ENCODE measurements around the gene SLC22A23. TPM values are rescaled to one million over a fixed set of nuclear protein-coding genes. Genes with fewer than 3 reads are reported as not detected.

SLC22A23 gene
- polyA plus RNA-seq, 1 donor (not counting 4 experiments of a cell fraction or from before 2014, with no cell fraction given): 4.3 TPM

DNA sequence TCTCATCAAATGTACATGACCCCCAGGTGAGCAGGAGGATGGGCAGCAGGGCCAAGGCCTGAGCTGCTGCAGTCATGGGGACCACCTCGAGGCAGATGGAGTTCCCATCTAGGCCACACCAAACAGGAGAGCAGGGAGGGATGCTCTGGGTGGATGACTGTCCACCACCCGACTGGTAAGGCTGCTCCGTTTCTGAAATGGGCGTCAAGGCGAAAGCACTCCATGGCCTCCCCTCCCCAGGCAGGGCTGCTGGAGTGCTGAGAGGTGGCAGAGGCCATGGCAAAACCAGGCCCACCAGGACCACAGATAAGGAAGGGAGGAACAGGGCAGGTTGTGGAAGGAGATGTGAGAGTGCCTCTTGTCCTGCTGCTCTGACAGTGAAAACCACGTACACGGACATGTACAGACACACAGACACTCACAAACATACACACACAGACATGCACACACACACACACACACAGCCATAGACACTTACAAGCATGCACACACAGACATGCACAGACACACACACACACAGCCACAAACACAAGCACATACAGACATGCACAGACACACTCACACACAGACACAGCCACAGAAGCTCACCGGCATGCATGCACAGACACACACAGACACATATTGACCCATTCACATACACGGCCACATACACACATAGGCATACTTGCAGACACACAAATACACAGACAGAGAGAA is 104.9 kb downstream of the SLC22A23 start:
- FAIRE-seq (no peak), DNase-seq (ENCODE audit: low read depth, low spot score) (no peak)
- H3K27ac ChIP-seq (ENCODE audit: control insufficient read depth, insufficient read depth, low read length): no peak overlapping the region
- H3K9me3 ChIP-seq (ENCODE audit: control insufficient read depth, low read depth, low read length): no peaks in the 10 kb centered on the region
- H3K36me3 ChIP-seq (ENCODE audit: control insufficient read depth in 2 of 2, extremely low read depth in 1 of 2, insufficient read depth in 2 of 2, low read length in 2 of 2): no peaks in the 10 kb centered on the region
- no peak overlapping the region for H2AFZ ChIP-seq (ENCODE audit: control insufficient read depth, low read length)
- no peaks in the 10 kb centered on the region for H4K20me1 ChIP-seq (ENCODE audit: control insufficient read depth, extremely low read depth, insufficient read depth, low read length)
- no peak overlapping the region for H3K4me3 ChIP-seq (ENCODE audit: control insufficient read depth in 2 of 3, extremely low read depth in 1 of 3, insufficient read depth in 2 of 3, low read depth in 1 of 3, low read length in 3 of 3)
- H3K79me2 ChIP-seq (ENCODE audit: control insufficient read depth, insufficient read depth, low read length): no peaks in the 10 kb centered on the region
- dilution Hi-C loops (cut with MboI; ENCODE audit: extremely low pct_ligation_motif_present, low sequenced_read_pairs): no loop called here
- no peak overlapping the region for H3K4me2 ChIP-seq (ENCODE audit: control insufficient read depth, extremely low read depth, insufficient read depth, low read depth, low read length)
- no peaks in the 10 kb centered on the region for H3K9me1 ChIP-seq (ENCODE audit: control insufficient read depth, extremely low read depth, insufficient read depth, low read length)
- peaks cover 6% of the 10 kb centered on the region for H3K4me1 ChIP-seq (ENCODE audit: control insufficient read depth, extremely low read depth, insufficient read depth, low read length)
- no peaks in the 10 kb centered on the region for H3K27me3 ChIP-seq (ENCODE audit: control insufficient read depth, extremely low read depth, insufficient read depth, low read length)
- H3K9ac ChIP-seq (ENCODE audit: control insufficient read depth, extremely low read depth, insufficient read depth, low read length): no peak overlapping the region
- TF ChIP-seq, protein P1, sequence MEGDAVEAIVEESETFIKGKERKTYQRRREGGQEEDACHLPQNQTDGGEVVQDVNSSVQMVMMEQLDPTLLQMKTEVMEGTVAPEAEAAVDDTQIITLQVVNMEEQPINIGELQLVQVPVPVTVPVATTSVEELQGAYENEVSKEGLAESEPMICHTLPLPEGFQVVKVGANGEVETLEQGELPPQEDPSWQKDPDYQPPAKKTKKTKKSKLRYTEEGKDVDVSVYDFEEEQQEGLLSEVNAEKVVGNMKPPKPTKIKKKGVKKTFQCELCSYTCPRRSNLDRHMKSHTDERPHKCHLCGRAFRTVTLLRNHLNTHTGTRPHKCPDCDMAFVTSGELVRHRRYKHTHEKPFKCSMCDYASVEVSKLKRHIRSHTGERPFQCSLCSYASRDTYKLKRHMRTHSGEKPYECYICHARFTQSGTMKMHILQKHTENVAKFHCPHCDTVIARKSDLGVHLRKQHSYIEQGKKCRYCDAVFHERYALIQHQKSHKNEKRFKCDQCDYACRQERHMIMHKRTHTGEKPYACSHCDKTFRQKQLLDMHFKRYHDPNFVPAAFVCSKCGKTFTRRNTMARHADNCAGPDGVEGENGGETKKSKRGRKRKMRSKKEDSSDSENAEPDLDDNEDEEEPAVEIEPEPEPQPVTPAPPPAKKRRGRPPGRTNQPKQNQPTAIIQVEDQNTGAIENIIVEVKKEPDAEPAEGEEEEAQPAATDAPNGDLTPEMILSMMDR (optimal IDR thresholded peaks at IDR 0.05 in 1 of 3, IDR thresholded peaks at IDR 0.05 in 1 of 3, conservative IDR thresholded peaks at IDR 0.05 in 1 of 3; ENCODE audit: extremely low read depth in 1 of 3, insufficient read depth in 2 of 3, low read length in 3 of 3): no peak

DNA sequence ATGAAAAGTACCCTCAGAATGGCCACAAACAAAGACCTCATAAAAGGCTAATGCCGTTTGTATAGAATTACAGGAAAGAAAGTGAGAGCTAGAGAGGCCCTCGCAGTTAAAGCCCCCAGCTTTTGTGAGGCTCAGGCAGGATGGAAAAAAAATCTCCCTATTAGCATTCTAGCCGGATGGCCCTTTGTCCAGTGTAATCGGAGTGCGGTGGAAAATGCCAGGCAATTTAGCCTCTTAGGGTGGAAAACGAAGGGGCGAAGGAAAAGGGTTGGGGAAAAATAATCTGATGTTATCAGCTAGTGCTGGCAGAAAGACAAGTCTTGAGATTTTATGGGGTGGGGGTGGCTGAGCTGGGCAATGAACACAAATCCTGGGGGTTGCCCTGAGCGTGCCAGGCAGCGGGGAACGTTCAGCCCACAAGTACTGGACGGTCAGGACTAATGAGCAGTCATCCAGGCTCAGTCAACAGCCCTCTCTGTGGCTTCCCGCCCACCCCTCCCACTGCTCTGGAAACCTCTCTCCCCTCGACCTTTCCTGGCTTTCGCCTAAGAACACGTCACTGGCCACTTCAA is 105.7 kb downstream of the SLC22A23 start:
- TF ChIP-seq, protein P1 (optimal IDR thresholded peaks at IDR 0.05 in 1 of 3, IDR thresholded peaks at IDR 0.05 in 1 of 3, conservative IDR thresholded peaks at IDR 0.05 in 1 of 3; ENCODE audit: extremely low read depth in 1 of 3, insufficient read depth in 2 of 3, low read length in 3 of 3): no peak
- TF ChIP-seq EZH2 (IDR thresholded peaks at IDR 0.05; ENCODE audit: low read length): no peak
- H3K4me2 ChIP-seq (ENCODE audit: control insufficient read depth, extremely low read depth, insufficient read depth, low read depth, low read length): no peak overlapping the region
- H4K20me1 ChIP-seq (ENCODE audit: control insufficient read depth, extremely low read depth, insufficient read depth, low read length): no peaks in the 10 kb centered on the region
- no peaks in the 10 kb centered on the region for H3K36me3 ChIP-seq (ENCODE audit: control insufficient read depth in 2 of 2, extremely low read depth in 1 of 2, insufficient read depth in 2 of 2, low read length in 2 of 2)
- H3K9ac ChIP-seq (ENCODE audit: control insufficient read depth, extremely low read depth, insufficient read depth, low read length): no peak overlapping the region
- H3K9me3 ChIP-seq (ENCODE audit: control insufficient read depth, low read depth, low read length): no peaks in the 10 kb centered on the region
- H3K27ac ChIP-seq (ENCODE audit: control insufficient read depth, insufficient read depth, low read length): no peak overlapping the region
- H3K4me1 ChIP-seq (ENCODE audit: control insufficient read depth, extremely low read depth, insufficient read depth, low read length): peaks cover 2% of the 10 kb centered on the region
- no peaks in the 10 kb centered on the region for H3K9me1 ChIP-seq (ENCODE audit: control insufficient read depth, extremely low read depth, insufficient read depth, low read length)
- no peak for FAIRE-seq
- dilution Hi-C loops (cut with MboI; ENCODE audit: extremely low pct_ligation_motif_present, low sequenced_read_pairs): no loop called here
- no peaks in the 10 kb centered on the region for H3K79me2 ChIP-seq (ENCODE audit: control insufficient read depth, insufficient read depth, low read length)
- no peaks in the 10 kb centered on the region for H3K27me3 ChIP-seq (ENCODE audit: control insufficient read depth, extremely low read depth, insufficient read depth, low read length)
- DNase-seq (ENCODE audit: low read depth, low spot score): no peak
- no peak overlapping the region for H3K4me3 ChIP-seq (ENCODE audit: control insufficient read depth in 2 of 3, extremely low read depth in 1 of 3, insufficient read depth in 2 of 3, low read depth in 1 of 3, low read length in 3 of 3)
- no peak overlapping the region for H2AFZ ChIP-seq (ENCODE audit: control insufficient read depth, low read length)

Data from keratinocyte (primary cell).